Measurements from ENCODE around the gene CTIF. TPM values are rescaled to one million over a fixed set of nuclear protein-coding genes. Genes with fewer than 3 reads are reported as not detected.

Gene CTIF
- polyA plus RNA-seq, 3 donors: 0.38 to 8.7 (median 1.2) TPM

- intact Hi-C loops (cut with micrococcal nuclease): no loop called here
- Histone ChIP-seq H3K27me3 (ENCODE audit: control insufficient read depth in 2 of 2, insufficient read depth in 2 of 2, low read length in 2 of 2) (peaks cover 2 to 3% of the 10 kb centered on the region in 2 donors), H3K27ac (ENCODE audit: low read depth in 1 of 2, low read length in 2 of 2) (no peak overlapping the region), H3K4me2 (replicated peaks; ENCODE audit: extremely low read depth, low read length, poor library complexity, severe bottlenecking) (no peak overlapping the region), H4K20me1 (ENCODE audit: insufficient read depth, low read length) (no peaks in the 10 kb centered on the region), H3K4me1 (ENCODE audit: control insufficient read depth in 1 of 2, insufficient read depth in 2 of 2, low read length in 2 of 2) (no peaks in the 10 kb centered on the region), H3K4me3 (replicated peaks in 1 of 3; ENCODE audit: low read depth in 2 of 3, low read length in 3 of 3) (no peak overlapping the region), H3K9ac (ENCODE audit: insufficient read depth, low read length, poor library complexity, severe bottlenecking) (no peak overlapping the region), H3K79me2 (ENCODE audit: insufficient read depth, low read length) (no peaks in the 10 kb centered on the region), H3K9me3 (replicated peaks in 1 of 2; ENCODE audit: control insufficient read depth in 1 of 2, insufficient read depth in 1 of 2, low read length in 2 of 2) (no peaks in the 10 kb centered on the region), H2AFZ (ENCODE audit: insufficient read depth, low read depth, low read length, poor library complexity, severe bottlenecking) (no peak overlapping the region), H3K36me3 (replicated peaks in 1 of 2; ENCODE audit: control insufficient read depth in 1 of 2, insufficient read depth in 2 of 2, low read length in 2 of 2) (no peaks in the 10 kb centered on the region)
- 96% methylated on average over 4 of the region's 5 CpGs for WGBS (ENCODE audit: insufficient coverage)
- peaks cover 0 to 7% (median 0%) of the 10 kb centered on the region in 7 donors for H3K9me3 Mint-ChIP-seq
- no peaks in the 10 kb centered on the region for H3K4me1 Mint-ChIP-seq
- no peak for DNase-seq
- no peaks in the 10 kb centered on the region for H3K36me3 Mint-ChIP-seq
- H3K4me3 Mint-ChIP-seq: no peak overlapping the region
- no peak overlapping the region for H3K27ac Mint-ChIP-seq
- TF ChIP-seq, protein P1, sequence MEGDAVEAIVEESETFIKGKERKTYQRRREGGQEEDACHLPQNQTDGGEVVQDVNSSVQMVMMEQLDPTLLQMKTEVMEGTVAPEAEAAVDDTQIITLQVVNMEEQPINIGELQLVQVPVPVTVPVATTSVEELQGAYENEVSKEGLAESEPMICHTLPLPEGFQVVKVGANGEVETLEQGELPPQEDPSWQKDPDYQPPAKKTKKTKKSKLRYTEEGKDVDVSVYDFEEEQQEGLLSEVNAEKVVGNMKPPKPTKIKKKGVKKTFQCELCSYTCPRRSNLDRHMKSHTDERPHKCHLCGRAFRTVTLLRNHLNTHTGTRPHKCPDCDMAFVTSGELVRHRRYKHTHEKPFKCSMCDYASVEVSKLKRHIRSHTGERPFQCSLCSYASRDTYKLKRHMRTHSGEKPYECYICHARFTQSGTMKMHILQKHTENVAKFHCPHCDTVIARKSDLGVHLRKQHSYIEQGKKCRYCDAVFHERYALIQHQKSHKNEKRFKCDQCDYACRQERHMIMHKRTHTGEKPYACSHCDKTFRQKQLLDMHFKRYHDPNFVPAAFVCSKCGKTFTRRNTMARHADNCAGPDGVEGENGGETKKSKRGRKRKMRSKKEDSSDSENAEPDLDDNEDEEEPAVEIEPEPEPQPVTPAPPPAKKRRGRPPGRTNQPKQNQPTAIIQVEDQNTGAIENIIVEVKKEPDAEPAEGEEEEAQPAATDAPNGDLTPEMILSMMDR (IDR thresholded peaks at IDR 0.05): no peak
- H3K27me3 Mint-ChIP-seq (ENCODE audit: low read depth in 3 of 3): peaks cover 4 to 10% (median 9%) of the 10 kb centered on the region in 3 donors
Observed at GRCh38 chr18:48521723-48522122, 17.1 kb upstream of the CTIF start.

- H3K27me3 ChIP-seq (ENCODE audit: control insufficient read depth in 2 of 2, insufficient read depth in 2 of 2, low read length in 2 of 2): peaks cover 3 to 7% of the 10 kb centered on the region in 2 donors
- H2AFZ ChIP-seq (ENCODE audit: insufficient read depth, low read depth, low read length, poor library complexity, severe bottlenecking): no peak overlapping the region
- no peak overlapping the region for H3K27ac ChIP-seq (ENCODE audit: low read depth in 1 of 2, low read length in 2 of 2)
- no peaks in the 10 kb centered on the region for H3K36me3 Mint-ChIP-seq
- H3K27me3 Mint-ChIP-seq (ENCODE audit: low read depth in 3 of 3): peaks cover 1 to 15% (median 11%) of the 10 kb centered on the region in 3 donors
- TF ChIP-seq, protein P1 (IDR thresholded peaks at IDR 0.05): no peak
- H3K9me3 ChIP-seq (replicated peaks in 1 of 2; ENCODE audit: control insufficient read depth in 1 of 2, insufficient read depth in 1 of 2, low read length in 2 of 2): no peaks in the 10 kb centered on the region
- H3K4me3 Mint-ChIP-seq: no peak overlapping the region
- DNase-seq: no peak
- H3K9me3 Mint-ChIP-seq: peaks cover 0 to 7% (median 0%) of the 10 kb centered on the region in 7 donors
- H3K4me1 Mint-ChIP-seq: no peaks in the 10 kb centered on the region
- intact Hi-C loops (cut with micrococcal nuclease): no loop called here
- no peaks in the 10 kb centered on the region for H3K36me3 ChIP-seq (replicated peaks in 1 of 2; ENCODE audit: control insufficient read depth in 1 of 2, insufficient read depth in 2 of 2, low read length in 2 of 2)
- H3K79me2 ChIP-seq (ENCODE audit: insufficient read depth, low read length): no peaks in the 10 kb centered on the region
- no peak overlapping the region for H3K9ac ChIP-seq (ENCODE audit: insufficient read depth, low read length, poor library complexity, severe bottlenecking)
- no peak overlapping the region for H3K4me2 ChIP-seq (replicated peaks; ENCODE audit: extremely low read depth, low read length, poor library complexity, severe bottlenecking)
- H3K27ac Mint-ChIP-seq: no peak overlapping the region
- no peak overlapping the region for H3K4me3 ChIP-seq (replicated peaks in 1 of 3; ENCODE audit: low read depth in 2 of 3, low read length in 3 of 3)
- H3K4me1 ChIP-seq (ENCODE audit: control insufficient read depth in 1 of 2, insufficient read depth in 2 of 2, low read length in 2 of 2): no peaks in the 10 kb centered on the region
- no peaks in the 10 kb centered on the region for H4K20me1 ChIP-seq (ENCODE audit: insufficient read depth, low read length)
Observed at GRCh38 chr18:48525671-48526070, 13.2 kb upstream of the CTIF start.
